Muscle of leg (tissue), 16 donors: ENCODE data around the gene LRRC73. TPM values are rescaled to one million over a fixed set of nuclear protein-coding genes. Genes with fewer than 3 reads are reported as not detected.
A peak's percentile ranks its signal among the peaks of the same experiment; 100 is the strongest.
"Not testable (repeated sequence)": the region's sequence is repeated elsewhere in the genome, so short reads cannot be mapped to it uniquely, and the experiment has no call there.

ENCODE experiments used
- DNase-seq: peaks from one replicate; pipeline ENCODE4 v3.0.0; 2013
- H3K27ac ChIP-seq: one replicate; pipeline ENCODE4 v1.5.1; 2013; ENCODE audit warnings: mild to moderate bottlenecking, low read length, control low read depth
- H3K27me3 ChIP-seq: one replicate; pipeline ENCODE4 v1.6.1; 2013; ENCODE audit warnings: low read length; ENCODE audit not compliant: control insufficient read depth, insufficient read depth
- H3K36me3 ChIP-seq: one replicate; pipeline ENCODE4 v1.6.1; 2013; ENCODE audit warnings: low read length; ENCODE audit not compliant: control insufficient read depth, insufficient read depth
- H3K4me1 ChIP-seq: one replicate; pipeline ENCODE4 v1.6.1; 2013; ENCODE audit warnings: low read length; ENCODE audit not compliant: control insufficient read depth, insufficient read depth
- H3K4me3 ChIP-seq: one replicate; pipeline ENCODE4 v1.5.1; 2013; ENCODE audit warnings: low read length, control low read depth
- H3K9me3 ChIP-seq: replicated peaks from 2 replicates; pipeline ENCODE4 v1.6.1; 2013; ENCODE audit warnings: low read depth, low read length; ENCODE audit not compliant: control insufficient read depth
- WGBS: methylation state at CpG from one replicate; pipeline ENCODE4 v1.1.5; 2013; ENCODE audit warnings: missing lambda C conversion rate; ENCODE audit not compliant: insufficient coverage; 5-methylcytosine and 5-hydroxymethylcytosine counted together
- long read RNA-seq, 11 donors: transcript quantifications; one replicate each; lab custom pipeline, GENCODE V29; 2026
- polyA plus RNA-seq, 8 donors: library from polyadenylated mRNA; unstranded; fragments of 120-200 nt; gene quantifications; one replicate each; pipeline versions ENCODE4 v1.2.1 to v1.2.3, GENCODE V29; 2013; ENCODE audit warnings: inconsistent platforms in 1 of 8, low replicate concordance in 1 of 8; ENCODE audit not compliant: insufficient read length in 8 of 8, insufficient read depth in 1 of 8
- total RNA-seq: library from RNA; stranded (reverse); fragments of 120-200 nt; gene quantifications from one replicate; pipeline ENCODE4 v1.2.4, GENCODE V29; 2013

LRRC73 gene, protein sequence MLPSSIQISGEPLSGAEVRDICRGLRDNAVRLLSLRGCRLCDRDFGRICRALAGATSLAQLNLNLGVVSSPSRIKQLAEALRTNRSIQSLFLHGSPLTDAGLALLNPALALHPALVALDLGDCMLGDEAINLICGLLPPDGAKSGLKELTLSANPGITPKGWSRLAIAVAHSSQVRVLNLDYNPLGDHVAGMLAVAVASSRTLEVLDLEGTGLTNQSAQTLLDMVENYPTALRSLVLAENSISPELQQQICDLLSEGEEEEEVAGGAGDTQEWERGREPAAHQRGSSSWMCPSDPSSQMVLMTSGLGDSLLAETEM
- total RNA-seq: 0.22 TPM
- under 1 TPM; 0.11 to 0.27 (median 0.15) TPM for polyA plus RNA-seq
- long read RNA-seq, donor 1, partial matches to known transcripts: 0 of 1 reads
- long read RNA-seq, donor 1, other reads (novel, unspliced or antisense): 0 of 1 reads
- long read RNA-seq, donor 2: 0 reads
- long read RNA-seq, donor 3: 0 reads
- long read RNA-seq, donor 4, partial matches to known transcripts: 0 of 1 reads
- long read RNA-seq, donor 4, other reads (novel, unspliced or antisense): 0 of 1 reads
- long read RNA-seq, donor 5, partial matches to known transcripts: 0 of 1 reads
- long read RNA-seq, donor 5, other reads (novel, unspliced or antisense): 0 of 1 reads
- long read RNA-seq, donor 6: 0 reads
- long read RNA-seq, donor 7: 0 reads
- long read RNA-seq, donor 8: 0 reads
- long read RNA-seq, donor 9: 0 reads
- long read RNA-seq, donor 10: 0 reads
- long read RNA-seq, donor 11: 0 reads

- Histone ChIP-seq H3K4me1 (peaks cover 30% of the 10 kb centered on the region), H3K36me3 (peaks cover 48% of the 10 kb centered on the region)
Observed at GRCh38 chr6:43509984-43510826, at the start of gene LRRC73. Gene LRRC73 (minus strand): TSS chr6:43510346. CDS start chr6:43509785, 561 bp downstream.

GRCh38 chr6:43559328-43559727 lies 49.2 kb upstream of the LRRC73 start:
- Histone ChIP-seq H3K4me1 (no peaks in the 10 kb centered on the region), H3K27ac (no peak overlapping the region), H3K9me3 (no peaks in the 10 kb centered on the region), H3K27me3 (no peaks in the 10 kb centered on the region), H3K4me3 (no peak overlapping the region), H3K36me3 (peaks cover 79% of the 10 kb centered on the region)
- no peak for DNase-seq

More at GRCh38 chr6:43509984-43510826, at the start of gene LRRC73:
- WGBS: 4% methylated on average over 88 of the region's 96 CpGs
- H3K9me3 ChIP-seq: no peaks in the 10 kb centered on the region
- peak within 1 kb of the TSS; percentile 43 for H3K4me3 ChIP-seq
- peak within 1 kb of the TSS; percentile 20 for H3K27ac ChIP-seq
- DNase-seq: peak; percentile 85
- peaks cover 17% of the 10 kb centered on the region for H3K27me3 ChIP-seq

DNA sequence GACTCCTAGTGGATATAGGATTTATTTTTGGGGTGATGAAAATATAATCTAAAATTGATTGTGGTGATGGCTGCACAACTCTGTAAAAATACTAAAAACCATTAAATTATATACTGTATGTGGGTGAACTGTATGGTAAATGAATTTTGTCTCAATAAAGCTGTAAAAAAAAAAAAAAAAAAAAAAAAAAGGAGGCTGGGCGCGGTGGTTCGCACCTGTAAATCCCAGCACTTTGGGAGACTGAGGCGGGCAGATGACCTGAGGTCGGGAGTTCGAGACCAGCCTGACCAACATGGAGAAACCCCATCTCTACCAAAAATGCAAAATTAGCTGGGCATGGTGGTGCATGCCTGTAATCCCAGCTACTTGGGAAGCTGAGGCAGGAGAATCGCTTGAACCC lies 47.5 kb upstream of the LRRC73 start:
- H3K9me3 ChIP-seq, DNase-seq, H3K4me3 ChIP-seq, H3K27me3 ChIP-seq, H3K4me1 ChIP-seq, H3K27ac ChIP-seq: not testable (repeated sequence)
- WGBS: 100% methylated on average over 1 of the region's 7 CpGs
- peaks cover 76% of the 10 kb centered on the region for H3K36me3 ChIP-seq

- WGBS: no CpG with 5 or more reads among the region's 3 CpGs
- H3K36me3 ChIP-seq: peaks cover 73% of the 10 kb centered on the region
Observed at GRCh38 chr6:43547222-43547621, 37.1 kb upstream of the LRRC73 start.

GRCh38 chr6:43544461-43544860 lies 34.3 kb upstream of the LRRC73 start:
- Histone ChIP-seq H3K4me1 (no peaks in the 10 kb centered on the region), H3K4me3 (no peak overlapping the region), H3K36me3 (peaks cover 63% of the 10 kb centered on the region), H3K27ac (no peak overlapping the region), H3K9me3 (no peaks in the 10 kb centered on the region), H3K27me3 (no peaks in the 10 kb centered on the region)
- DNase-seq: no peak
- WGBS: 67% methylated on average over 1 of the region's 4 CpGs

More at GRCh38 chr6:43547222-43547621, 37.1 kb upstream of the LRRC73 start:
- Histone ChIP-seq H3K4me3 (no peak overlapping the region), H3K27ac (no peak overlapping the region), H3K4me1 (no peaks in the 10 kb centered on the region), H3K9me3 (no peaks in the 10 kb centered on the region), H3K27me3 (no peaks in the 10 kb centered on the region)
- DNase-seq: no peak

- no peaks in the 10 kb centered on the region for H3K9me3 ChIP-seq
- 100% methylated on average over 1 of the region's 8 CpGs for WGBS
- H3K27me3 ChIP-seq: no peaks in the 10 kb centered on the region
- H3K36me3 ChIP-seq: peaks cover 47% of the 10 kb centered on the region
- H3K4me3 ChIP-seq: no peak overlapping the region
- no peak for DNase-seq
- H3K4me1 ChIP-seq: no peaks in the 10 kb centered on the region
- no peak overlapping the region for H3K27ac ChIP-seq
Observed at GRCh38 chr6:43541774-43542471, 31.8 kb upstream of the LRRC73 start.

DNA sequence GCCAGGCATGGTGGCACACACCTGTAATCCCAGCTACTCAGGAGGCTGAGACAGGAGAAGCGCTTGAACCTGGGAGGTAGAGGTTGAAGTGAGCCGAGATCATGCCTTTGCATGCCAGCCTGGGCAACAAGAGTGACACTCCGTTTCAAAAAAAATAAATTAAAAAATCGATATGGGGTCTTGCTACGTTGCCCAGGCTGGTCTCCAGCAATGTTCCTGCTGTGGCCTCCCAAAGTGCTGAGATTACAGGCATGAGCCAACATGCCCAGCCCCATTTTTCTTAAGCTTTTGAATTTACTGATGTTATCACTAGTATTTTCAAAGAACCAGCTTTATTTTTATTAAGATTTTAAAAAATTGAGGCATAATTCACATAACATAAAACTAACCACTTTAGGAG lies 30.4 kb upstream of the LRRC73 start:
- 94% methylated on average over 4 of the region's 5 CpGs for WGBS
- H3K4me1 ChIP-seq: no peaks in the 10 kb centered on the region
- no peak for DNase-seq
- peaks cover 36% of the 10 kb centered on the region for H3K36me3 ChIP-seq
- no peaks in the 10 kb centered on the region for H3K27me3 ChIP-seq
- H3K9me3 ChIP-seq: no peaks in the 10 kb centered on the region
- no peak overlapping the region for H3K4me3 ChIP-seq
- no peak overlapping the region for H3K27ac ChIP-seq

DNA sequence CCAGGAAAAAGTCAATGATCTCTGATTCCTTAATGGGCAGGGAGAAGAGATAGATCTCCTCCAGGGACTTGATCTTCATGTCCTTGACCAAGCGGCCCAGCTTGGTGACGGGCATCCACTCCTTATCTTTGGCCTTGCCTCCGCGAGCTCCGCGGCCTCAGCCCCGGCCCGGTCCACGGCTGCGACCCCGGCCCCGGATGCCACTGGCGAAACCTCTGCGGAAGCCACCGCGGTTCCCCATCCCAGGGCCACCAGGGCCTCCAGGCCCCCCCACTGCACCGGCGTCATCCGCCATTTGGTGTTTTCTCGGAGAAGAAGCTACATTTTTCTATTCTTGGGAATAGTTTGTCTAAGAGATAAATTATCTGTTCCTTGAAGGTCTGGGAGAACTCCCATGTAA lies 29.3 kb upstream of the LRRC73 start:
- not testable (repeated sequence) for H3K4me1 ChIP-seq, DNase-seq, H3K27me3 ChIP-seq, H3K27ac ChIP-seq, H3K9me3 ChIP-seq, H3K4me3 ChIP-seq
- WGBS: 97% methylated on average over 16 of the region's 20 CpGs
- H3K36me3 ChIP-seq: peaks cover 28% of the 10 kb centered on the region

DNA sequence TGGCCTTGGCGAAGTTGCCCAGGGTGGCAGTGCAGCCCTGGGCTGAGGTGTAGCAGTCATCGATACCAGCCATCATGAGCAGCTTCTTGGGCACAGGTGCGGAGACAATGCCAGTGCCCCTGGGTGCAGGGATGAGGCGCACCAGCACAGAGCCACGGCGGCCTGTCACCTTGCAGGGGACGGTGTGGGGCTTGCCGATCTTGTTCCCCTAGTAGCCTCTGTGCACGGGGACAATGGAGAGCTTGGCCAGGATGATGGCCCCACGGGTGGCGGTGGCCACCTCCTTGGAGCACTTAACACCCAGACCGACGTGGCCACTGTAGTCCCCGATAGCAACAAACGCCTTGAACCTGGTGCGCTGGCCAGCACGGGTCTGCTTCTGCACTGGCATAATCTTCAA lies 28.8 kb upstream of the LRRC73 start:
- WGBS: 97% methylated on average over 12 of the region's 17 CpGs
- peaks cover 29% of the 10 kb centered on the region for H3K36me3 ChIP-seq
- H3K4me3 ChIP-seq, H3K9me3 ChIP-seq, H3K27me3 ChIP-seq, H3K27ac ChIP-seq, H3K4me1 ChIP-seq, DNase-seq: not testable (repeated sequence)
